Activated T-cell treated with anti-CD3 and anti-CD28 coated beads for 48 hours (primary cell): ENCODE results near the gene MTCH1.
"Not testable (repeated sequence)": the region's sequence is repeated elsewhere in the genome, so short reads cannot be mapped to it uniquely, and the experiment has no call there.

Source experiments
- DNase-seq: peaks from one replicate; pipeline ENCODE4 v3.0.0-alpha.2; 2020; ENCODE audit warnings: low read depth

The MTCH1 gene

DNA sequence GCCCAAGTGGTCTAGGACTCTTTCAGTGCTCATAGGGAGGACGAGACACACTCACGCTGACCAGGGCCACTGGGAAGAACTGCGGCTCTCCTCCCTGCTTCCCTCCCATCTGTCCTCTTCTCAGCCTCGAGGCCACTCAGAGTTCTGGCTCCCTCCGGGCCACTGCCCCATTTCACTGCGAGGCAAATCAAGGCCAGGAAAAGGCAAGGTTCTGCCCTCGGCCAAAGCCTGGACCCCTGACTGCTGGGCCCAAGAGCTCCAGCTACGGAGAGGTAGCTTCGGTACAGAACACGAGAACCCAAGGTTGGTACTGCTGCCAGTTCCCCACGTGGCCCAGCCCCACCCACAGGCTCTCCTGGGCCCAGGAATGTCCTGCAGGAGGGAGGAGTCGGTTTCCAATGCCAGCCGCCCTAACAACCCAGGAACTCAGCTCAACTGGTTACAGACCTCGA lies 16.7 kb downstream of the MTCH1 start:
- no peak for DNase-seq

DNA sequence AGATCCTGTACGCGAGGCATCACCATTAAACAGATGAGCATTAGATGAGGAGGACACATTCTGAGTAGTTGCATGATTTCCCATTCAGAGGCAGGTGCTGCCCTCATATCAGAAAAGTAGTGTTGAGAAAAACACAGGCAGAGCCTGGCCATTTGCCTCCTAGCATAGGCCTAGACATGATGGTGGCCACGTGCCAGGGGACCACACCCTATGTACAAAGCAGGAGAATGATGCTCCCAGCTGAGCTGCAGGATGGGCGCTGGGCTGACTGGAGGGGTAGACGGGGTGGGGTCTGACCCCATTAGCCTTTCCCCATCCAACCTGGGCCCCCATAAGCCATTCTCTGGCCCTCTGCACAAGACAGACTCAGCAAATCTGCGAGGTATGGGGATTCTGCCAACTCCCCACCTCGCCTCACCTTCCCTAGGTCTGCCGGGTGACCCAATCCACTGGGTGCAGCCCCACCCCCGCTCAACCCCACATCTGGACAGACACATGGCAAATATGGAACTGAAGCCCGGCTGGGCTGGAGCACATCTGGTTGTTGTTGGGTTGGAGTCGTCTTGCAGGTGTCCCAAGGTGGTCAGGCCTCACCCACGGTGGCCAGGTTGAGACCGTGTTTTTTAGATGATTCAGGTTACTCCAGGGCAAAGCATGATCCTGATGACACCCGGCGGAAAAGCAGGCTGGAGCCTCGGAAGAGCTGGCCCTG lies 17.6 kb downstream of the MTCH1 start:
- no peak for DNase-seq

DNA sequence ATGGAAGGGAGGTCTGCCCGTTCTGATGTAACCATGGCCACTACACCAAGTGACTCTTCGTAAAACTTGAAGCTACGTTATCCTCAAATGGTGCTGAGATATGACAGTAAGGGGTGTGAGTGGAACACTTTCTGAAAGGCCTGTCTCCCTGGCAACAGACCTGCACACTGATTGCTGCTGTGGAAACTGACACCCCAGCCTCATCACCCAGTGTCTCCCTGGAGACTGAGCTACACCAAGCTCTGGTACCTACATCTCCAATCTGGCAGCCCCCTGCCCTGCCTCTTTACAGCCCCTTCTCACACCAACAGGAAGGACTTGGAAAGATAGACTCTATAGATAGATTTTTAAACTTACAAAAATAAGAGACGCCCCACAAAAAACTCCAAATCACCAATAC lies 18.2 kb downstream of the MTCH1 start:
- no peak for DNase-seq

DNA sequence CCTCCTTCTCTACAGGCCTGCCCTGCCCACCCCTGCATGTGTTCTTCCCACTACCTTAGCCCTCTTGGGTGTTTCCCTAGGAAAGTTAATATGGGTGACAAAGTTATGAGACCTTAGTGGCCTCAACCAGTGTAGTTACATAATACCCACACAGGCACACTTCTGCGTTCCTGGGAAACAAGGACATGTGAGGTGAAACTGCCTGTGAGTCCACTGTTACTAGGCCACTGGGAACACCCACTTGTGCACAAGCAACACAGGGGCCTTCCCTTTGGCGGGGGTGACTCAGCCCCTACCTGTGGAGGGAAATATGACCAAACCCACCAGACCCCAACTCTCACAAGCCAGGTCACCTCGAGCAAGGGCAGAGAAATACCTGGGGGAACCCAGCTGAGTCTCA lies 18.7 kb downstream of the MTCH1 start:
- DNase-seq: no peak

DNA sequence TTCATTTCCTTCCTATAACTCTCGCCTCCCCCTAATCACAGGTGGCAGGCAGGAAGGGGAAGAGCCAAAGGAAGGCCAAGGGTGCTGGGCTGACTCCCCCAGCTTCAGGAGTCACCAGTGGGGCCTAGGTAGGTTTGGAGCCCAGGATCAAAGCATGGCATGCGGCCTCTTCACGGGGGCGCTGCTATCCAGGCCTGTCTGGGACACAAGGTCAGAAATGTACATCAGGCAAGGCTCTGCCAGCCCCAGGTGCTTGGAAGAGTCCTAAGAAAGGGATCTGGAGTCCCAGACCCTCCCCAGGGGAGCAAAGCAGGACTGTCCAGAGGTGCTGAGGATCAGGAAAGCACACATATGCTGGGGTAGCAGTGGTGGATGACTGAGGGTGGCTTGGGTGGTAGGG lies 21.1 kb downstream of the MTCH1 start:
- no peak for DNase-seq

DNA sequence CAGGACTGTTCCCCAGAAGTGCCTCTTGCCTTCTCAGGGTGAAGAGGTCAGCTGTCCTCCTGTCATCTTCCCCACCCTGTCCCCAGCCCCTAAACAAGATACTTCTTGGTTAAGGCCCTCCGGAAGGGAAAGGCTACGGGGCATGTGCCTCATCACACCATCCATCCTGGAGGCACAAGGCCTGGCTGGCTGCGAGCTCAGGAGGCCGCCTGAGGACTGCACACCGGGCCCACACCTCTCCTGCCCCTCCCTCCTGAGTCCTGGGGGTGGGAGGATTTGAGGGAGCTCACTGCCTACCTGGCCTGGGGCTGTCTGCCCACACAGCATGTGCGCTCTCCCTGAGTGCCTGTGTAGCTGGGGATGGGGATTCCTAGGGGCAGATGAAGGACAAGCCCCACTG lies 21.6 kb downstream of the MTCH1 start:
- DNase-seq: no peak

DNA sequence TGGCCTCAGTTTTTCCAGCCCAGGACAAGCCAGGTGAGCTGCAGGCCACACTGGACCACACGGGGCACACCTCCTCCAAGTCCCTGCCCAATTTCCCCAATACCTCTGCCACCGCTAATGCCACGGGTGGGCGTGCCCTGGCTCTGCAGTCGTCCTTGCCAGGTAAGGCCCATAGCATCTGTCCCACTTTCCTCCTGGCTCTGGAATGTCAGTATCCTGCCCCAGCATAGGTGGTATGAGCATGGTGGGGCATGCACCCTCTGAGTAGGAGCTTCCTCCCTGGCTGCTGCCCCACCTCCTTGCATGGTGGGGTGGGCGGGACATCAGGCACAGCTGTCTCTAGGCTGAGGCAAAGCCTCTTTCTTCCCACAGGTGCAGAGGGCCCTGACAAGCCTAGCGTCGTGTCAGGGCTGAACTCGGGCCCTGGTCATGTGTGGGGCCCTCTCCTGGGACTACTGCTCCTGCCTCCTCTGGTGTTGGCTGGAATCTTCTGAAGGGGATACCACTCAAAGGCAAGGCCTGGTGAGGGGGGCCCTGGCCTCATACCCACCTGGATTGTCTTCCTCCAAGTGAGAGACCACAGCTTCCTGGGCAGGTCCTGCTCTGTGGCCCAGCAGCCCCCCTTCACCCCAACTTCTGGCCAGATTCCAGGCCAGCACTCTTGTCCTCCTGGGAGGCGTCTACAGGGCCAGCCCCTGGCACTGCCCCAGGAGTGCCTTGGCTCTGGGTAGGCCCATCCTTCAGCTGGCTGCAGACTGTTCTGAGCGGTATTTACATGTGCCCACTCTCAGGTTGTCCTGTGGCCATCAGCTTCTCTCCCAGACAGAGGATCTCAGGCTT lies 22.3 kb downstream of the MTCH1 start:
- DNase-seq: no peak

DNA sequence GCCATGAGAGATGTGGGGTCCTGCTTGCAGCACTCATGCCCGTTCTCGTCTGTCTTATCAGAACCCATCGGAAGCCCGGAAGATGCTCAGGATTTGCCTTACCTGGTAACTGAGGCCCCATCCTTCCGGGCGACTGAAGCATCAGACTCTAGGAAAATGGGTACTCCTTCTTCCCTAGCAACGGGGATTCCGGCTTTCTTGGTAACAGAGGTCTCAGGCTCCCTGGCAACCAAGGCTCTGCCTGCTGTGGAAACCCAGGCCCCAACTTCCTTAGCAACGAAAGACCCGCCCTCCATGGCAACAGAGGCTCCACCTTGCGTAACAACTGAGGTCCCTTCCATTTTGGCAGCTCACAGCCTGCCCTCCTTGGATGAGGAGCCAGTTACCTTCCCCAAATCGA lies 23.1 kb downstream of the MTCH1 start:
- peak; percentile 49 for DNase-seq

DNA sequence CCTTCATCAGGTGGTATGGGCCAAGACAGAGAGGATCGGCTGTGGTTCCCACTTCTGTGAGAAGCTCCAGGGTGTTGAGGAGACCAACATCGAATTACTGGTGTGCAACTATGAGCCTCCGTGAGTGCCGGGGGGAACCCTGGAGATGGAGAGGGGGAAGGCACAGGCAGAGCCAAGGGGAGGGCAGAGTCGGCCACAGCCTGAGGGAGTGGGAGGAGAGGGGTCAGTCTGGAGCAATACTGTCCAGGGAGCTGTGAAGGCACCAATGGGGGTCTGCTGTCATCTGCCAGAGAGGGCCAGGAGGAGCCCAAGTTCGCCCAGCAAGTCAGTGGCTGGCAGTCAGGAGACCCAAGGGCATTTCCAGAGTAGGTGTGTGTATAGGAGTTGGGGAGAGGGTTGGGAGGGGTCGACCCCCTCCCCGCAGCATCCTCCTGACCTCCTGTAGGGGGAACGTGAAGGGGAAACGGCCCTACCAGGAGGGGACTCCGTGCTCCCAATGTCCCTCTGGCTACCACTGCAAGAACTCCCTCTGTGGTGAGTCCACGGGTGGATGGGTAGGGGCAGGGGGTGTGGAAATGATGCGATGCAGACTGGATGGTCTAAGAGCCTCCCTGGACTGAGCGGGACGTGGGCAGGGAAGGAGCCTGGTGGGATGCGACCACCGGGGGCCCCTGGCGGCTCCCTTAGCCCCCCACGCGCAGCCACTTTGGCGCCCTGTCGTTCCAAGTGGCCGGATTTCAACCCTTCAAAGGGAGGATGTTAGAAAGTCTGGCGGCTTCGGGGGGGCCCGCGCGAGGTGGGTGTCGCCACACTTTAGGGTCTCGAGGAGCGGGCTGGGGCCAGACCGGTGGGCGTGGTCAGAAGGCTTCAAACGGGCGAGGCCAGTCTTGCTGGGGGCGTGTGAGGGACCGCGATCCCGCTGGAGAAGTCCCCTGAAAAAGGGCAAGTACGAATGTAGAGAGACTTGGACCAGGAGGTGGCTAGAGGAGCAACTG lies 24.3 kb downstream of the MTCH1 start:
- no peak for DNase-seq

DNA sequence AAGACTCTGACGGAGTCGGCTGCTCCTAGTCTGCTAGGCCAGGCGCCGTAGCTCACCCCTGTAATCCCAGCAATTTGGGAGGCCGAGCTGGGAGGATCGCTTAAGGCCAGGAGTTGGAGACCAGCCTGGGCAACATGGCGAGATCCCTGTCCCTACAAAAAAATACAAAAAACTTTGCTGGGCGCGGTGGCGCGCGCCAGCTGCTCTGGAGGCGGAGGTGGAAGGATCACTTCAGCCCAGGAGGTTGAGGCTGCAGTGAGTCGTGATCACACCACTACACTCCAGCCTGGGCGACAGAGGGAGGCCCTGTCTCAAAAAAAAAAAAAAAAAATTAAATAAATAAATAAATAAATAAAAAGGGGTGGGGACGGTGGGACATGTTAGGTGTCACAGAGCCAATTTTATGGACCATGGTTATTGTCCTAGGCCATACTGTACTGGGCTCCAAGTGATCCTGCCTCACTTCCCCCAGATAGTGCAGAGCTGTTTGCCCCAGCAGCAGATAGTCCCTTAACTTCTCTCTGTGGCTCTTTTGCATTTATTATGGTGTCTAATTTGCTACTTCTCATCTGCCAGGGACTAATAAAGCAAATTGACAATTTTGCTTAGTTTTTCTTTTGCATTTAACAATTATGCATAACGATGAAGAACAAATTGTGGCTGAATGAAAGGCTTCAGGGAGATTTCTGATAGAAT lies 26.3 kb downstream of the MTCH1 start:
- no peak for DNase-seq

DNA sequence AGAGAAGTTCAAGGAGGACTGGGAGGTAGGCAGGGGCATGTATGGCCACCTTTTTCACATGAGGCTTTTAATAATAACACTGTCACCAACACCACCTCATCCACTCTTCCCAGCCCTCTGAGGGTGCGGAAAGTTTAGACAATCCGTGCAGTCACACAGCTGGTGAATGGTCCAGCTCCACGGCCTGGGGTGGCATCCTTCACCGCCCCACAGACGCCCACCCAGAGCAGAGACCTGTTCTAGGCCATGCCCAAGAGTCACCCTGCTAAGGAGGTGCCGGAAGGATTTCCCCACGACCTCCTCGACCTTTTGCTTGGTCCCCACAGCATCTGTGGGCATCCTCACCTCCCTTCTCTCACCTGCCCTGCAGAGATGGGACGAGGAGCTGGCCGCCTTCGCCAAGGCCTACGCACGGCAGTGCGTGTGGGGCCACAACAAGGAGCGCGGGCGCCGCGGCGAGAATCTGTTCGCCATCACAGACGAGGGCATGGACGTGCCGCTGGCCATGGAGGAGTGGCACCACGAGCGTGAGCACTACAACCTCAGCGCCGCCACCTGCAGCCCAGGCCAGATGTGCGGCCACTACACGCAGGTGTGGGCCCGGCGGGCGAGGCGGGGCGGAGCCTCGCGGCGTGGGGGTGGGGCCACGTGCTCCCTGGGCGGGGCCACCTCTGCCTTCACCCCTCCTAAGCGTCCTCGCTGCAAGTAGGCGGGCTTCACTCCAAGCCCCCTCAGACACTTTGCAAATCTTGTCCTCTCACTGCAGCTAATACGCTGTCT lies 27.0 kb downstream of the MTCH1 start:
- no peak for DNase-seq

DNA sequence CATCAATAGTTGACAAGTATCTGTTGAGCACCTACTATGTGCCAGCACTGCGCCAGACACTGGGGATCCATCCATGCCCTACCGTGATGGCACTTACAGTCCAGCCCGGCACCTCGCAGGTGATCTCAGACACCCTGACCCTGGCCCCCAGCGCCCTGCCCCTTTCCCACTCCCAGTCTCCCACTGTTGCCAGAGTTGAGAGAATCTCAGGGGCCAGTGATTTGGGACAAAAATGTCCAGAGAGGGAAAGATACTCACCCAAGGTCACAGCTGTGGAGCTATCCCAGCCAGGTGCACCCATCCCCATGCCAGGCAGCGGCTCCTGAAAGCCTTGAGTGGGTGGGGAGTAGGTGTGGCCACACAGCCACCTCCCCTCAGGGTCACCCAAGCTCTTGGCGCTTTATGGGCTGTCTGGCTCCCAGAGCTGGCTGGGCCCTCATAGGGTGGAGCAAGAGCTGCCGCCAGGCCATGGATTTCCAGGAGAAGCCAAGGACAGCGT lies 28.2 kb downstream of the MTCH1 start:
- no peak for DNase-seq

DNA sequence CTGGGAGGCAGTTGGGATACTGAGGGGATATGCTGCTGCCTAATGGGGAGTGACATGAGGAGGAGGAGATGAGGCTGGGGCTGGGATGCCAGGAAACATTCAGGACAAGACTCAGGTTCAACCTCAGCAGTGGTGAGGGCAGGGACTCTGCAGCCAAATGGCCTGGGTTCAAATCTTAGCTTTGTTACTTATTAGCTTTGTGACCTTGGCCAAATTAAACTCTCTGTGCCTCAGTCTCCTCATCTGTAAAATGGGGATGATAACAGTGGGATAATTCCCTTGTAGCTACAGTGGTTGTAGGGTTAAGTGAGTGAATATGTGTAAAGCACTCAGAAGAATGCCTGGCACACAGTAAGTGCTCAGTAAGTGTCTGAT lies 29.6 kb downstream of the MTCH1 start:
- DNase-seq: no peak

DNA sequence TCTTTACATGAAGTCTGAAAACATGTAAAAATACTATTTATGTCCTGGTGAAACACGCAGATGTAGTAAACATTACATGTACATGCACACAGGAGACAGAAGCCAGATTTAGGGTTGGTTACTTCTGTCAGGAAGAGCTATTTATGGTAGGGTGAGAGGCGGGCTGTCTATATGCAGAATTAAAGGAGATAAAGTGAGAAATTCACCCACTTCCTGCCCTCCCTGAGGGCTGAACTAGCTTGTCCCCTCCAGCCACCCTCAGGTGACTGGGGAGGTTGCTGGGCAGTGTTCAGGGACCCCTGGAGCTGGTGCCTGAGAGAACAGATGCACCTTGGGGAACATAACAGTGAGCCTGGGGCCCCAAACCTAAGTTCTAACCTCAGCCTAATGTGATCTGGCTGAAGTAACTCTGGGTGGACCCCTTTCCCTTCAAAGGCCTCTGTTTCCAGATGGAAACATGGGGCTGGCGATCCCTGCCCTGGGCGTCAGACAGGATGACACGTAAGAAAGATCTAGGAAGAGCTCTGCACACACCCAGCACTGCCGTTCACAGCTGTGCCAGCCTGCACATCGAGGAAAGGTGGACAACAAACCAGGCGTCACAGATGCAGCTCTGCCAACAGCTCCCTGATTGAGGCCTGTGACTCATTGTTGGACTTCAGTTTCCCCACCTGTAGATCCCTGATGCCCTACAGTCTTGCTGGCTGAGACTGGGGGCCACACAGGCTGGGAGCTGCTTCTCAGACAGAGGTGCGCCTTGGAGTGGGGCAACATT lies 30.1 kb downstream of the MTCH1 start:
- no peak for DNase-seq

DNA sequence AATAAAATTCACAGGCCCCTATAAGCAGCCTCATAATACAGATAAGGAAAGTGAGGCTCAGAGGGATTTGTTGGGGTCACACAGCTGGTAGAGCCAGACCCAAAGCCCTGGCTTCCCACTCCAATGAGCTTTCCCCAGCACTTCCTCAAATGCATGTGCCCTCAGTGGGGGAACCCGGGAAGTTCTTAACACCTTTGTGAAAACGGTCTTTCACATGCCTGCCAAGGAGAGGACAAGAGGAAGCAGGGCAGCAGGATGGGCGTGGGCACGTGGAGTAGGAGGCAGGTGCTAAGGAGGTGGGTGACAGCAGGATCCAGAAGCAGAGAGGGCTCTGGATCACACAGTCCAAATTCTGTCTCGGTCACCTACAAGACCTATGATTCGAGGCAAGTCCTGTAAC lies 30.9 kb downstream of the MTCH1 start:
- no peak for DNase-seq

DNA sequence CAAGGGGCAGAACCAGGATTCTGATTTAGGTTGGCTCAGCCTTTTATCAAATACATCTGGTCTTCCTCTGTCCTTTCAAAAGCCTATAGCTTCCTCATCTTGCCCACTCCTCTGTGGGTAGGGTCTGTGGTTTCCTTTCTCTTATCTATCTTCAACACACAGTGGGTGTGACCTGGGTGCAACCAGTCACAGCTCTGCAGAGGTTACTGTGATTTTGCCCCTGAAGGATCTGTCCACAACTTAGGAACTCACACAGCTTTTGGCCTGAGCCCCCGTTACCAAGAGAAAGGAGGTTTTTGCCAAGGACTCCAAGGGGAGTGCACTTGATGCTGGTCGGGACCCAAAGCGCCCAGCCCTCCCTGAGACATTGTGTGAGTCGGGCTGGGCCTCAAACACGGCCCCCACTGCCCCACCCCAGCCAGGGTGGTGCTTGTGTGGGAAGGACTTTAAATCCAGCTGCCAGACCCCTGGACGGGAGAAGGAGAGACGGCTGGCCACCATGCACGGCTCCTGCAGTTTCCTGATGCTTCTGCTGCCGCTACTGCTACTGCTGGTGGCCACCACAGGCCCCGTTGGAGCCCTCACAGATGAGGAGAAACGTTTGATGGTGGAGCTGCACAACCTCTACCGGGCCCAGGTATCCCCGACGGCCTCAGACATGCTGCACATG lies 31.6 kb downstream of the MTCH1 start, which contains the start of gene PI16:
PI16 (plus strand) TSS at position 477 of the 670 bp plus-strand sequence; CDS start at position 500, 23 bp downstream.
- DNase-seq: no peak

DNA sequence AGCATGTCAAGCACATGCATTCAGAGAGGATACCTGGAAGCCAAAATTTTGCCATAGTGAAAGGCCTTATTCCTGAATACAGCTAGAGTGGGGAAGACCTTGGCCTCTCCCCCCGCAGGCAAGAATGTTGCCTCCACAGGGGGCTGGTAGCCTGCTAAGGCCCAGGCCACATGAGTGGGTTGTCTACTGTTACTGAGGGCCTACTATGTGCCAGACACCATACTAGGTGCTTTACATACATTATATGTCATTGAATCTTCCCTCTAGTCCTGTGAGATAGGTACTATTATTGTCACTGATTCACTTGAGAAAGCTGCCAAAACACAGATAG lies 32.1 kb downstream of the MTCH1 start:
- no peak for DNase-seq

DNA sequence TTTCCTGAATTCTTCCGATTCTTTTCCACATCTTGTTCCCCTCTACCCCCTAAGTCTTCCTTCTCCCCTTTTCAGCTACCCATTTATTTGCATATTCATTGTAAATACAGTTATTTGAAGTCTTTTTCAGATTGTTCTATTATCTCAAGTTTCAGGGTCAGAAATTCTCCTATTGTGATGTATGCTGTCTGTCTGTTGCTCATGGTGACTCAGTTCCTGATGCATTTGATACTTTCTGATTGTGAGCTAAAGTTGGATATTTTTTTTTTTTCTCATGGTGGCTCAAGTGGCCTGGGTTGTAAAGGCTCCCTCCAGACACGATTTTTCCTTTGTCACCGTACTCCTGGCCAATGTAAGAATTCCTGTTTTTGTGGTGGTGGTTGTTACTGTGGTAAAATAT lies 36.4 kb downstream of the MTCH1 start:
- no peak for DNase-seq

DNA sequence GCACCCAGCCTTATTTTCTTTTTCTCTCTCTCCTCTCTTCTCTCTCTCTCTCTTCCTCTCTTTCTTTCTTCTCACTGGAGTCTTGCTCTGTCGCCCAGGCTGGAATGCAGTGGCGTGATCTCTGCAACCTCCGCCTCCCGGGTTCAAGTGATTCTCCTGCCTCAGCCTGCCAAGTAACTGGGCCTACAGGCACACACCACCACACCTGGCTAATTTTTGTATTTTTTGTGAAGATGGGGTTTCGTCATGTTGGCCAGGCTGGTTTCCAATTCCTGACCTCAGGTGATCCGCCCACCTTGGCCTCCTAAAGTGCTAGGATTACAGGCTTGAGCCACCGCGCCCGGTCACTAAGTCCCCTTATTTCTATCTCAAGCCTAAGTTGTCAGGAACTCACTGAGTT lies 36.9 kb downstream of the MTCH1 start:
- DNase-seq: not testable (repeated sequence)
